H1 (cell line): ENCODE data around the gene SH2D7. TPM values are rescaled to one million over a fixed set of nuclear protein-coding genes. Genes with fewer than 3 reads are reported as not detected.

Source experiments
- ASH2L ChIP-seq: fragments of 200-600, 300-600 bp; sonication (generic); IDR thresholded peaks from one replicate; pipeline ENCODE4 v1.7.1; 2017; ENCODE audit warnings: low read length
- CBX5 ChIP-seq: fragments of 300-800, 300-1000 bp; sonication (generic); IDR thresholded peaks from 2 replicates; pipeline ENCODE4 v1.7.1; 2016; ENCODE audit warnings: antibody characterized with exemption, low read length, low read depth
- CEBPB ChIP-seq: IDR thresholded peaks from 2 replicates; pipeline ENCODE4 v1.6.1; 2012; ENCODE audit warnings: low read depth, low read length
- CTBP2 ChIP-seq: IDR thresholded peaks from 2 replicates; pipeline ENCODE4 v1.7.0; 2011; ENCODE audit warnings: borderline replicate concordance, mild to moderate bottlenecking, moderate library complexity, mixed read lengths, low read length; ENCODE audit not compliant: insufficient read depth, insufficient read length
- GTF2F1 ChIP-seq: IDR thresholded peaks from 2 replicates; pipeline ENCODE4 v1.6.1; 2012; ENCODE audit warnings: low read depth, low read length, improper control_type of control experiment, borderline replicate concordance
- RAD21 ChIP-seq, 2 experiments: IDR thresholded peaks in 1 of 2; conservative IDR thresholded peaks in 1 of 2; 2 replicates each; pipeline ENCODE4 v1.6.1; 2011; ENCODE audit warnings: low read depth in 2 of 2, low read length in 2 of 2, improper control_type of control experiment in 1 of 2, inconsistent platforms in 1 of 2, mild to moderate bottlenecking in 1 of 2, moderate library complexity in 1 of 2
- RFX5 ChIP-seq: IDR thresholded peaks from 2 replicates; pipeline ENCODE4 v1.6.1; 2011; ENCODE audit warnings: low read depth, low read length, improper control_type of control experiment, borderline replicate concordance
- SIN3A ChIP-seq, 2 experiments: IDR thresholded peaks in 1 of 2; conservative IDR thresholded peaks in 1 of 2; 2 replicates each; pipeline ENCODE4 v1.6.1; 2011 to 2012; ENCODE audit warnings: low read length in 2 of 2, improper control_type of control experiment in 1 of 2, low read depth in 1 of 2, mild to moderate bottlenecking in 1 of 2
- SRF ChIP-seq: IDR thresholded peaks from 2 replicates; pipeline ENCODE4 v1.6.1; 2011; ENCODE audit warnings: mild to moderate bottlenecking, low read depth, low read length, moderate library complexity
- USF2 ChIP-seq: IDR thresholded peaks from 2 replicates; pipeline ENCODE4 v1.6.1; 2011; ENCODE audit warnings: low read length, improper control_type of control experiment
- polyA plus RNA-seq, 7 experiments: library from polyadenylated mRNA; depleted of rRNA in 3 of 7; stranded (reverse) in 5 of 7; unstranded in 2 of 7; fragments of >200 nt in 5 of 7; fragments of 200-250 nt in 2 of 7; gene quantifications; 1 replicate in 5 of 7; 2 replicates in 1 of 7; 4 replicates in 1 of 7; pipeline versions ENCODE4 v1.2.1 to v1.2.3, GENCODE V29; 2011 to 2013; ENCODE audit warnings: missing spikeins in 2 of 7, mixed read lengths in 2 of 7
- total RNA-seq: library from RNA; stranded (reverse); fragmentation: NEBNext Ultra II Directional; extraction: Animal tissue kit (Norgen Biotek cat#: 25700); gene quantifications from 2 replicates; pipeline ENCODE4 v1.2.1, GENCODE V29; 2021

SH2D7 gene
- total and polyA plus RNA-seq, 2 of the 8 experiments (the other 6 are each of a cell fraction or from before 2014, with no cell fraction given) = not detected

GRCh38 chr15:78058401-78058935 lies 33.9 kb upstream of the SH2D7 start (continued):
- TF ChIP-seq USF2 = no peak
- no peak for TF ChIP-seq CBX5
- no peak for TF ChIP-seq GTF2F1
- no peak for TF ChIP-seq ASH2L
- TF ChIP-seq CEBPB = no peak
- no peak for TF ChIP-seq SIN3A (conservative IDR thresholded peaks at IDR 0.05 in 1 of 2, IDR thresholded peaks at IDR 0.05 in 1 of 2; ENCODE audit: low read depth in 1 of 2, low read length in 2 of 2)
- TF ChIP-seq RFX5 = no peak
- no peak for TF ChIP-seq SRF
- no peak for TF ChIP-seq CTBP2
- no peak for TF ChIP-seq RAD21 (IDR thresholded peaks at IDR 0.05 in 1 of 2, conservative IDR thresholded peaks at IDR 0.05 in 1 of 2; ENCODE audit: low read depth in 2 of 2, low read length in 2 of 2)
- TF ChIP-seq, all 59 proteins: peak for 0
